SU-DHL-6 (cell line): Measurements from ENCODE around the gene VARS2.
"Not testable (repeated sequence)": the region's sequence is repeated elsewhere in the genome, so short reads cannot be mapped to it uniquely, and the experiment has no call there.

Source experiments
- H2AFZ ChIP-seq: fragments of 200-600 bp; sonication (generic); 2 replicates; pipeline ENCODE4 v1.6.1; 2014; ENCODE audit warnings: low read depth, mild to moderate bottlenecking, moderate library complexity, mixed read lengths, antibody characterized with exemption, low read length; ENCODE audit not compliant: severe bottlenecking
- H3F3A ChIP-seq: fragments of 200-600 bp; shearing (Covaris generic); 2 replicates; pipeline ENCODE4 v1.6.0; 2016; ENCODE audit warnings: antibody characterized with exemption, mild to moderate bottlenecking; ENCODE audit not compliant: insufficient read depth
- H3K27ac ChIP-seq: fragments of 200-600 bp; sonication (generic); 2 replicates; pipeline ENCODE4 v1.5.1; 2016; ENCODE audit warnings: low read depth, mild to moderate bottlenecking, low read length, moderate library complexity, mixed read lengths
- H3K27me3 ChIP-seq: fragments of 200-600 bp; sonication (generic), shearing (Covaris generic); 2 replicates; pipeline ENCODE4 v1.6.0; 2014; ENCODE audit warnings: mild to moderate bottlenecking, low read length
- H3K36me3 ChIP-seq: fragments of 200-600 bp; sonication (generic); 2 replicates; pipeline ENCODE4 v1.6.1; 2014; ENCODE audit warnings: mild to moderate bottlenecking, low read length, mixed read lengths
- H3K4me2 ChIP-seq: fragments of 300-600, 200-600 bp; shearing (Covaris generic), sonication (generic); 2 replicates; pipeline ENCODE4 v1.6.0; 2014; ENCODE audit warnings: low read length, low read depth, mild to moderate bottlenecking; ENCODE audit not compliant: poor library complexity, severe bottlenecking
- H3K4me3 ChIP-seq: fragments of 200-600 bp; sonication (generic); 2 replicates; pipeline ENCODE4 v1.5.1; 2014; ENCODE audit warnings: antibody characterized with exemption, low read length, mild to moderate bottlenecking, mixed read lengths; ENCODE audit not compliant: insufficient read depth, poor library complexity, severe bottlenecking
- H3K79me2 ChIP-seq: fragments of 200-600 bp; sonication (generic); 2 replicates; pipeline ENCODE4 v1.6.1; 2014; ENCODE audit warnings: mild to moderate bottlenecking, low read length, moderate library complexity; ENCODE audit not compliant: insufficient read depth
- H3K9ac ChIP-seq: fragments of 200-600 bp; sonication (generic); 2 replicates; pipeline ENCODE4 v1.7.0; 2014; ENCODE audit warnings: mild to moderate bottlenecking, low read length
- H3K9me2 ChIP-seq: fragments of 200-600 bp; sonication (generic); replicated peaks from 2 replicates; pipeline ENCODE4 v1.6.1; 2014; ENCODE audit warnings: low read length; ENCODE audit not compliant: insufficient read depth
- H3K9me3 ChIP-seq: fragments of 200-600 bp; sonication (generic); 2 replicates; pipeline ENCODE4 v1.6.1; 2014; ENCODE audit warnings: low read length, mixed read lengths; ENCODE audit not compliant: insufficient read depth
- H4K20me1 ChIP-seq: fragments of 200-600 bp; sonication (generic); 2 replicates; pipeline ENCODE4 v1.6.1; 2014; ENCODE audit warnings: low read depth, mild to moderate bottlenecking, antibody characterized with exemption, low read length, moderate library complexity, mixed read lengths
- EZH2phosphoT487 ChIP-seq: fragments of 200-600 bp; sonication (generic), shearing (Covaris generic); conservative IDR thresholded peaks from 2 replicates; pipeline ENCODE4 v1.6.1; 2018; ENCODE audit warnings: mild to moderate bottlenecking, antibody characterized with exemption, low read length, moderate library complexity, mixed read lengths
- TF ChIP-seq, protein P1 (sequence below): fragments of 200-600 bp; sonication (generic); IDR thresholded peaks from one replicate; pipeline ENCODE4 v1.5.1; 2017; ENCODE audit warnings: antibody characterized with exemption, mild to moderate bottlenecking, low read length, moderate library complexity; ENCODE audit not compliant: insufficient read depth, poor library complexity, severe bottlenecking

VARS2 gene

GRCh38 chr6:30918670-30919069 is 4.6 kb downstream of the VARS2 start:
- Histone ChIP-seq H3K79me2 (0 out of 2 replicates have a peak, but pooled peaks cover 5% of the 10 kb centered on the region), H3K9me2 (no peaks in the 10 kb centered on the region), H3F3A (peaks cover 8% of the 10 kb centered on the region; the same call in 1 of the 2 replicates), H3K27me3 (no peaks in the 10 kb centered on the region), H2AFZ (no peak overlapping the region), H3K27ac (no peak overlapping the region), H4K20me1 (no peaks in the 10 kb centered on the region), H3K9ac (no peak overlapping the region), H3K36me3 (peaks cover 8% of the 10 kb centered on the region; the same call in 1 of the 2 replicates), H3K9me3 (no peaks in the 10 kb centered on the region), H3K4me2 (no peak overlapping the region), H3K4me3 (no peak overlapping the region)
- TF ChIP-seq, protein P1, sequence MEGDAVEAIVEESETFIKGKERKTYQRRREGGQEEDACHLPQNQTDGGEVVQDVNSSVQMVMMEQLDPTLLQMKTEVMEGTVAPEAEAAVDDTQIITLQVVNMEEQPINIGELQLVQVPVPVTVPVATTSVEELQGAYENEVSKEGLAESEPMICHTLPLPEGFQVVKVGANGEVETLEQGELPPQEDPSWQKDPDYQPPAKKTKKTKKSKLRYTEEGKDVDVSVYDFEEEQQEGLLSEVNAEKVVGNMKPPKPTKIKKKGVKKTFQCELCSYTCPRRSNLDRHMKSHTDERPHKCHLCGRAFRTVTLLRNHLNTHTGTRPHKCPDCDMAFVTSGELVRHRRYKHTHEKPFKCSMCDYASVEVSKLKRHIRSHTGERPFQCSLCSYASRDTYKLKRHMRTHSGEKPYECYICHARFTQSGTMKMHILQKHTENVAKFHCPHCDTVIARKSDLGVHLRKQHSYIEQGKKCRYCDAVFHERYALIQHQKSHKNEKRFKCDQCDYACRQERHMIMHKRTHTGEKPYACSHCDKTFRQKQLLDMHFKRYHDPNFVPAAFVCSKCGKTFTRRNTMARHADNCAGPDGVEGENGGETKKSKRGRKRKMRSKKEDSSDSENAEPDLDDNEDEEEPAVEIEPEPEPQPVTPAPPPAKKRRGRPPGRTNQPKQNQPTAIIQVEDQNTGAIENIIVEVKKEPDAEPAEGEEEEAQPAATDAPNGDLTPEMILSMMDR: no peak
- TF ChIP-seq EZH2phosphoT487: no peak

DNA sequence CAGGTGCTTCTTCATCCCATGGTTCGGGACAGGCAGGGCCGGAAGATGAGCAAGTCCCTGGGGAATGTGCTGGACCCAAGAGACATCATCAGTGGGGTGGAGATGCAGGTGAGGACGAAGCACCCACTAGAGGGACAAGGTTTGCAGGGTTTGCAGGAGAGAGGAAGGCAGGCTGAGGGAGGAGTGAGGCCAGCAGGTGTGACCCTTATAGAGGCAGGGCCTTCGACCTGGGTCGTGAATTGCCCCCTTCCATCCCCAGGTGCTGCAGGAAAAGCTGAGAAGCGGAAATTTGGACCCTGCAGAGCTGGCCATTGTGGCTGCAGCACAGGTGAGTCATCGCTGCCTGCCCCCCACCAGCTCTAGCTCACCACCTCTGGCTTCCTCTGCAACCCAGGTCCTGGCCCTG is 8.4 kb downstream of the VARS2 start:
- H2AFZ ChIP-seq: no peak overlapping the region
- H3K9ac ChIP-seq: no peak overlapping the region
- H3K27me3 ChIP-seq: no peaks in the 10 kb centered on the region
- peaks cover 11% of the 10 kb centered on the region; the same call in 1 of the 2 replicates for H3K36me3 ChIP-seq
- H3K27ac ChIP-seq: no peak overlapping the region
- H4K20me1 ChIP-seq: no peaks in the 10 kb centered on the region
- no peaks in the 10 kb centered on the region for H3K79me2 ChIP-seq
- H3F3A ChIP-seq: no peaks in the 10 kb centered on the region
- no peaks in the 10 kb centered on the region for H3K9me3 ChIP-seq
- H3K4me3 ChIP-seq: no peak overlapping the region
- no peaks in the 10 kb centered on the region for H3K9me2 ChIP-seq
- TF ChIP-seq, protein P1: no peak
- TF ChIP-seq EZH2phosphoT487: no peak
- no peak overlapping the region for H3K4me2 ChIP-seq

DNA sequence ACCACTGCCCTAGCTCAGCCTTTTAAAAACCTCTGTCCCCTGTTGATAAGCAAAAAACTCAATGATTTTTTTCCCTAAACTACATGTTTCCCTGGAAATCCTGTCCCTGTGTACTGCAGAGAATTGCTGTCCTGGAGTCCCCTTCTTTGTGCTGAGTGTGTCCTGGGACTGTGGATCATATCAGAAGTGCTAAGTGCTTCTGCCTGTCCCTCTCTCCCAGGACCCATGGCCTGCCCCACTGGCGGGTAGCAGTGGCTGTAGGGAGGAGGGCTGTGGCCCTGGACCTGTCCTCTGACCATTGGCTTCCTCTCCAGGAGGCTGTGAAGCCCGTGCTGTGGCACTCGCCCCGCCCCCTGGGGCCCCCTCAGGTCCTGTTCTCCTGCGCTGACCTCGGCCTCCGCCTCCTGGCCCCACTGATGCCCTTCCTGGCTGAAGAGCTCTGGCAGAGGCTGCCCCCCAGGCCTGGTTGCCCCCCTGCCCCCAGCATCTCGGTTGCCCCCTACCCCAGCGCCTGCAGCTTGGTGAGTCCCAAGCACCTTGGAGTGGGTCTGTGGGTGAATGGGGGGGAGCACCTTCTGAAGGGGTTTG is 10.1 kb downstream of the VARS2 start:
- peaks cover 17% of the 10 kb centered on the region; the same call in 1 of the 2 replicates for H3K36me3 ChIP-seq
- H3F3A ChIP-seq, H3K27me3 ChIP-seq, H3K9me3 ChIP-seq, H3K27ac ChIP-seq, H3K9ac ChIP-seq, H4K20me1 ChIP-seq, H2AFZ ChIP-seq, H3K4me3 ChIP-seq, H3K79me2 ChIP-seq, H3K4me2 ChIP-seq, H3K9me2 ChIP-seq: not testable (repeated sequence)

DNA sequence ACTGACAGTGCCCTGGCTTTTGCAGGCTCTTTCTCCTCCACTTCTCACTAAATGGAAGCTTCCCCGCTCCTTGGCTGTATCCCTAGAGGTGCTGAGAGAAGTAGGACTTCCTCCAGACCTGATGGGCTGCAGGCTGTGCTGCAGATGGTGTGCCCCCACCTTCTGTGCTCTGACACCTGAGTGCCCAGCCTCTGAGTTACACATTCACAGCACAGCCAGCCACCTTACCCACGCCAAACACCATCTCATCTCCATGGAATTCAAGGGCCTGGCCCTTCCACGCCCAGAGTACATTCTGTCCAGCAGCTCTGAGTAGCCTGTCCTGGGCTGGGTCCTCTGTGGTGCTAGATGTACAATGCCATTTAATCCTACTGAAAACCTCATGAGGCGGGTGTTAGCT is 12.6 kb downstream of the VARS2 start:
- peaks cover 14% of the 10 kb centered on the region; the same call in 1 of the 2 replicates for H3K36me3 ChIP-seq
- H2AFZ ChIP-seq: no peak overlapping the region
- no peak overlapping the region for H3K9ac ChIP-seq
- no peak overlapping the region for H3K27ac ChIP-seq
- no peak for TF ChIP-seq EZH2phosphoT487
- TF ChIP-seq, protein P1: no peak
- H4K20me1 ChIP-seq: no peaks in the 10 kb centered on the region
- H3K4me3 ChIP-seq: no peak overlapping the region
- H3K9me2 ChIP-seq: no peaks in the 10 kb centered on the region
- H3K9me3 ChIP-seq: no peaks in the 10 kb centered on the region; the same call in 1 of the 2 replicates
- H3K4me2 ChIP-seq: no peak overlapping the region
- H3K79me2 ChIP-seq: no peaks in the 10 kb centered on the region
- no peaks in the 10 kb centered on the region for H3K27me3 ChIP-seq
- no peaks in the 10 kb centered on the region for H3F3A ChIP-seq

- not testable (repeated sequence) for H3F3A ChIP-seq, H3K4me2 ChIP-seq, H4K20me1 ChIP-seq, H3K4me3 ChIP-seq, H3K79me2 ChIP-seq, H3K9me2 ChIP-seq, H3K27me3 ChIP-seq, H3K9ac ChIP-seq, H3K9me3 ChIP-seq, H3K27ac ChIP-seq, H2AFZ ChIP-seq
- H3K36me3 ChIP-seq: peaks cover 14% of the 10 kb centered on the region; the same call in 1 of the 2 replicates
These were observed 13.0 kb downstream of the VARS2 start for GRCh38 chr6:30927080-30927479.
